ENCODE measurements around the gene ABCB4.

Gene ABCB4

GRCh38 chr7:87517136-87517815 is 41.8 kb upstream of the ABCB4 start:
- Histone ChIP-seq H3K9me2 (replicated peaks; ENCODE audit: low read depth, low read length) (no peaks in the 10 kb centered on the region), H3K4me3 (ENCODE audit: low read length, poor library complexity, severe bottlenecking) (no peak overlapping the region), H3K36me3 (ENCODE audit: insufficient read depth, low read length) (no peaks in the 10 kb centered on the region), H3K4me2 (ENCODE audit: low read depth, low read length, poor library complexity, severe bottlenecking) (no peak overlapping the region), H3K79me2 (ENCODE audit: insufficient read depth, low read length) (no peaks in the 10 kb centered on the region), H4K20me1 (ENCODE audit: insufficient read depth, low read length, poor library complexity, severe bottlenecking) (no peaks in the 10 kb centered on the region), H3F3A (ENCODE audit: low read depth) (no peaks in the 10 kb centered on the region), H3K27me3 (ENCODE audit: insufficient read depth, low read length, poor library complexity, severe bottlenecking) (no peaks in the 10 kb centered on the region), H3K9ac (ENCODE audit: low read depth, low read length, poor library complexity, severe bottlenecking) (no peak overlapping the region), H3K4me1 (ENCODE audit: insufficient read depth, low read length, poor library complexity, severe bottlenecking) (no peaks in the 10 kb centered on the region), H2AFZ (ENCODE audit: low read length) (no peak overlapping the region), H3K9me3 (ENCODE audit: insufficient read depth, low read depth, low read length) (no peaks in the 10 kb centered on the region)
- TF ChIP-seq EZH2phosphoT487 (IDR thresholded peaks at IDR 0.05; ENCODE audit: borderline replicate concordance) (no peak), CTCF (conservative IDR thresholded peaks at IDR 0.05; ENCODE audit: low read length) (no peak)

- H3K4me3 ChIP-seq (ENCODE audit: low read length, poor library complexity, severe bottlenecking) = no peak overlapping the region
- H3K9ac ChIP-seq (ENCODE audit: low read depth, low read length, poor library complexity, severe bottlenecking) = no peak overlapping the region
- no peaks in the 10 kb centered on the region for H4K20me1 ChIP-seq (ENCODE audit: insufficient read depth, low read length, poor library complexity, severe bottlenecking)
- H3K79me2 ChIP-seq (ENCODE audit: insufficient read depth, low read length) = no peaks in the 10 kb centered on the region
- no peaks in the 10 kb centered on the region for H3K9me3 ChIP-seq (ENCODE audit: insufficient read depth, low read depth, low read length)
- H2AFZ ChIP-seq (ENCODE audit: low read length) = no peak overlapping the region
- no peaks in the 10 kb centered on the region for H3K36me3 ChIP-seq (ENCODE audit: insufficient read depth, low read length)
- H3K9me2 ChIP-seq (replicated peaks; ENCODE audit: low read depth, low read length) = no peaks in the 10 kb centered on the region
- H3K4me2 ChIP-seq (ENCODE audit: low read depth, low read length, poor library complexity, severe bottlenecking) = no peak overlapping the region
- TF ChIP-seq CTCF (conservative IDR thresholded peaks at IDR 0.05; ENCODE audit: low read length) (no peak), EZH2phosphoT487 (IDR thresholded peaks at IDR 0.05; ENCODE audit: borderline replicate concordance) (no peak)
- no peaks in the 10 kb centered on the region for H3K4me1 ChIP-seq (ENCODE audit: insufficient read depth, low read length, poor library complexity, severe bottlenecking)
- no peaks in the 10 kb centered on the region for H3K27me3 ChIP-seq (ENCODE audit: insufficient read depth, low read length, poor library complexity, severe bottlenecking)
- H3F3A ChIP-seq (ENCODE audit: low read depth) = no peaks in the 10 kb centered on the region
Observed at GRCh38 chr7:87513735-87514335, 38.4 kb upstream of the ABCB4 start.

GRCh38 chr7:87512906-87513305 is 37.4 kb upstream of the ABCB4 start:
- Histone ChIP-seq H3K79me2 (ENCODE audit: insufficient read depth, low read length) (no peaks in the 10 kb centered on the region), H2AFZ (ENCODE audit: low read length) (no peak overlapping the region), H3K9me3 (ENCODE audit: insufficient read depth, low read depth, low read length) (no peaks in the 10 kb centered on the region), H3K4me2 (ENCODE audit: low read depth, low read length, poor library complexity, severe bottlenecking) (no peak overlapping the region), H4K20me1 (ENCODE audit: insufficient read depth, low read length, poor library complexity, severe bottlenecking) (no peaks in the 10 kb centered on the region), H3K27me3 (ENCODE audit: insufficient read depth, low read length, poor library complexity, severe bottlenecking) (no peaks in the 10 kb centered on the region), H3K4me1 (ENCODE audit: insufficient read depth, low read length, poor library complexity, severe bottlenecking) (no peaks in the 10 kb centered on the region), H3F3A (ENCODE audit: low read depth) (no peaks in the 10 kb centered on the region), H3K9me2 (replicated peaks; ENCODE audit: low read depth, low read length) (no peaks in the 10 kb centered on the region), H3K9ac (ENCODE audit: low read depth, low read length, poor library complexity, severe bottlenecking) (no peak overlapping the region), H3K36me3 (ENCODE audit: insufficient read depth, low read length) (no peaks in the 10 kb centered on the region), H3K4me3 (ENCODE audit: low read length, poor library complexity, severe bottlenecking) (no peak overlapping the region)
- TF ChIP-seq CTCF (conservative IDR thresholded peaks at IDR 0.05; ENCODE audit: low read length) (no peak), EZH2phosphoT487 (IDR thresholded peaks at IDR 0.05; ENCODE audit: borderline replicate concordance) (no peak)
